GM12878 (cell line): ENCODE results near the gene THAP7. TPM values are rescaled to one million over a fixed set of nuclear protein-coding genes. Genes with fewer than 3 reads are reported as not detected.

Source experiments
- ATAC-seq: fragments of 200-7000 bp; cut with Tn5 transposase; 3 replicates; pipeline ENCODE4 v1.9.1; 2020; ENCODE audit warnings: mild to moderate bottlenecking, moderate library complexity
- BruUV-seq: library from RNA; stranded (reverse); fragments of 400-500 nt; replicated peaks from 2 replicates; lab custom pipeline; 2021; lab: Mats Ljungman, UMichigan
- CTCF ChIA-PET: fragments of 300-600 bp; sonication (Branson Sonifier 250); formaldehyde crosslinking; extraction: SDS; loops from one replicate; lab custom pipeline; 2021; ENCODE audit warnings: inconsistent platforms; lab: Yijun Ruan, JAX
- POLR2A ChIA-PET: fragments of 350-600 bp; formaldehyde crosslinking; extraction: SDS; loops from one replicate; lab custom pipeline; 2021; ENCODE audit warnings: inconsistent platforms; lab: Charles Lee
- RAD21 ChIA-PET: fragments of 300-600 bp; sonication (Branson Sonifier 250); formaldehyde crosslinking; loops from one replicate; lab custom pipeline; 2023; ENCODE audit warnings: antibody characterized with exemption; ENCODE audit not compliant: unreplicated experiment; lab: Charles Lee
- SMC1A ChIA-PET: fragments of 300-600 bp; sonication (Branson Sonifier 250); formaldehyde crosslinking; loops from one replicate; lab custom pipeline; 2023; ENCODE audit not compliant: unreplicated experiment, uncharacterized antibody; lab: Charles Lee
- DNase-seq: peaks from one replicate; pipeline ENCODE4 v3.0.0-alpha.2; 2011; ENCODE audit warnings: low read depth, low spot score
- FAIRE-seq: peaks from 3 replicates; lab custom pipeline; 2011; peaks lifted over from hg19 to GRCh38; lab: Jason Lieb, UNC
- H2AFZ ChIP-seq: 2 replicates; pipeline ENCODE4 v1.6.0; 2011; ENCODE audit warnings: low read depth, low read length, control low read depth; ENCODE audit not compliant: control insufficient read depth
- H3K27ac ChIP-seq: 2 replicates; pipeline ENCODE4 v1.5.1; 2011; ENCODE audit warnings: control low read depth; ENCODE audit not compliant: control insufficient read depth, insufficient read depth
- H3K27me3 ChIP-seq, 2 experiments: replicated peaks in 1 of 2; 2 replicates each; pipeline versions ENCODE4 v1.6.0 to v1.6.1; 2011; ENCODE audit warnings: low read length in 1 of 2; ENCODE audit not compliant: control insufficient read depth in 2 of 2, insufficient read depth in 2 of 2
- H3K36me3 ChIP-seq, 2 experiments: 2 replicates each; pipeline ENCODE4 v1.5.1; 2011; ENCODE audit warnings: low read length in 1 of 2; ENCODE audit not compliant: control insufficient read depth in 2 of 2, insufficient read depth in 2 of 2
- H3K4me1 ChIP-seq: 2 replicates; pipeline ENCODE4 v1.6.1; 2011; ENCODE audit warnings: mild to moderate bottlenecking, low read length, moderate library complexity, mixed read lengths; ENCODE audit not compliant: control insufficient read depth, insufficient read depth
- H3K4me2 ChIP-seq: 2 replicates; pipeline ENCODE4 v1.6.0; 2011; ENCODE audit warnings: control low read depth; ENCODE audit not compliant: control insufficient read depth, insufficient read depth
- H3K4me3 ChIP-seq: fragments of 200-600 bp; sonication (generic); 2 replicates; pipeline ENCODE4 v1.5.1; 2016
- H3K79me2 ChIP-seq: 2 replicates; pipeline ENCODE4 v1.6.0; 2011; ENCODE audit warnings: low read length; ENCODE audit not compliant: control insufficient read depth, insufficient read depth
- H3K9ac ChIP-seq: 2 replicates; pipeline ENCODE4 v1.8.0; 2011; ENCODE audit warnings: low read length, control low read depth, mixed read lengths; ENCODE audit not compliant: control insufficient read depth, insufficient read depth
- H3K9me3 ChIP-seq: replicated peaks from 3 replicates; pipeline ENCODE4 v1.5.1; 2011; ENCODE audit warnings: mild to moderate bottlenecking, low read length; ENCODE audit not compliant: control insufficient read depth, insufficient read depth
- H4K20me1 ChIP-seq: 2 replicates; pipeline ENCODE4 v1.6.0; 2011; ENCODE audit not compliant: control insufficient read depth, insufficient read depth
- BACH1 ChIP-seq: fragments of 450-650 bp; IDR thresholded peaks from 2 replicates; pipeline ENCODE4 v1.6.1; 2017; ENCODE audit warnings: mild to moderate bottlenecking, borderline replicate concordance
- GATAD2B ChIP-seq: fragments of 450-650 bp; conservative IDR thresholded peaks from 2 replicates; pipeline ENCODE4 v1.6.1; 2017; ENCODE audit warnings: low read depth, mild to moderate bottlenecking, moderate library complexity
- MEF2A ChIP-seq: IDR thresholded peaks from 2 replicates; pipeline ENCODE4 v1.6.1; 2011; ENCODE audit warnings: low read depth, mild to moderate bottlenecking, low read length, moderate library complexity; ENCODE audit not compliant: insufficient read depth
- NFYB ChIP-seq: IDR thresholded peaks from 2 replicates; pipeline ENCODE4 v1.6.1; 2011; ENCODE audit warnings: low read depth, mild to moderate bottlenecking, low read length, improper control_type of control experiment, moderate library complexity; ENCODE audit not compliant: insufficient read depth
- NR2C1 ChIP-seq: fragments of 450-650 bp; IDR thresholded peaks from 2 replicates; pipeline ENCODE4 v1.6.1; 2017; ENCODE audit warnings: antibody characterized with exemption, mild to moderate bottlenecking, moderate library complexity
- SUPT20H ChIP-seq: IDR thresholded peaks from 2 replicates; pipeline ENCODE4 v1.6.1; 2011; ENCODE audit warnings: low read depth, mild to moderate bottlenecking, low read length, moderate library complexity, borderline replicate concordance; ENCODE audit not compliant: control insufficient read depth
- ZBED1 ChIP-seq: IDR thresholded peaks from 2 replicates; pipeline ENCODE4 v1.6.1; 2016; ENCODE audit warnings: borderline replicate concordance
- ZNF24 ChIP-seq: fragments of 450-650 bp; IDR thresholded peaks from 2 replicates; pipeline ENCODE4 v1.6.1; 2017; ENCODE audit warnings: antibody characterized with exemption, mild to moderate bottlenecking
- WGBS: methylation state at CpG from one replicate; pipeline ENCODE4 v1.1.6; 2016; ENCODE audit warnings: low lambda C conversion rate; ENCODE audit not compliant: insufficient replicate concordance, insufficient coverage; ENCODE audit errors: missing lambda C conversion rate; 5-methylcytosine and 5-hydroxymethylcytosine counted together
- in situ Hi-C: fragments of 300-500 bp; cut with MboI; formaldehyde crosslinking; loops from 9 replicates; pipeline ENCODE4 v1.14.3; 2018; ENCODE audit warnings: mixed read lengths
- intact Hi-C: fragments of 100-400 bp; cut with micrococcal nuclease; formaldehyde crosslinking; loops from one replicate; pipeline ENCODE4 v1.14.2; 2022; ENCODE audit not compliant: unreplicated experiment
- polyA plus RNA-seq, 11 experiments: library from polyadenylated mRNA; depleted of rRNA in 4 of 11; unstranded in 6 of 11; stranded (reverse) in 5 of 11; fragments of >200 nt; fragmentation: Nextera tagmentation in 4 of 11; fragmentation: Illumina TruSeq in 1 of 11; extraction: Ambion mirVana in 4 of 11; extraction: Trizol in 1 of 11; gene quantifications; 1 replicate in 1 of 11; 2 replicates in 10 of 11; pipeline versions ENCODE4 v1.2.1 to v1.2.3, GENCODE V29; 2011 to 2016; ENCODE audit warnings: inconsistent platforms in 2 of 11, missing spikeins in 2 of 11, low read depth in 1 of 11
- total RNA-seq, 4 experiments: library from RNA; depleted of rRNA in 3 of 4; stranded (reverse); fragments of >200 nt in 3 of 4; fragmentation: Illumina TruSeq in 1 of 4; extraction: Trizol in 1 of 4; gene quantifications; 2 replicates each; pipeline versions ENCODE4 v1.2.1 to v1.2.3, GENCODE V29; 2013 to 2021
- TF ChIP-seq, protein P1 (sequence below): fragments of 450-650 bp; IDR thresholded peaks from 2 replicates; pipeline ENCODE4 v1.6.1; 2017; ENCODE audit warnings: mild to moderate bottlenecking, moderate library complexity

Gene THAP7
- total and polyA plus RNA-seq, 10 of the 15 experiments (the other 5 are each of a cell fraction or from before 2014, with no cell fraction given), result 0.66 to 58.3 (median 26.3) TPM

- Histone ChIP-seq H2AFZ (no peak overlapping the region), H3K9me3 (peaks cover 5% of the 10 kb centered on the region; the same call in 2 of the 3 replicates), H3K4me2 (peak overlapping the region; percentile 97), H3K27me3 (no peaks in the 10 kb centered on the region), H3K36me3 (no peaks in the 10 kb centered on the region), H4K20me1 (no peaks in the 10 kb centered on the region), H3K4me3 (peak overlapping the region; percentile 94), H3K4me1 (peaks cover 10% of the 10 kb centered on the region; the same call in 1 of the 2 replicates), H3K79me2 (peaks cover 16% of the 10 kb centered on the region), H3K27ac (no peak overlapping the region), H3K9ac (peak overlapping the region; percentile 95)
- BruUV-seq, result no TSS peak
- ATAC-seq (no peak), FAIRE-seq (peak; percentile 23), DNase-seq (no peak)
- in situ Hi-C loops, result no loop called here
- ChIA-PET CTCF (interaction anchor here (1.7 kb wide), 1 partner anchor 19 kb away, joined by 9 read pairs; the partner anchor contains the start of gene THAP7), POLR2A (interaction anchor here (1.9 kb wide), 1 partner anchor 19 kb away, joined by 9 read pairs; the partner anchor contains the start of gene THAP7), RAD21 (interaction anchor here (1.3 kb wide), 1 partner anchor 97 kb away, joined by 6 read pairs; no protein-coding TSS in a partner anchor), SMC1A (no interaction called here)
- WGBS, result 71% methylated on average over 5 of the region's 5 CpGs
- intact Hi-C loops, result no loop called here
- no peak for TF ChIP-seq BACH1
- TF ChIP-seq ZBED1, result no peak
- TF ChIP-seq, protein P1, sequence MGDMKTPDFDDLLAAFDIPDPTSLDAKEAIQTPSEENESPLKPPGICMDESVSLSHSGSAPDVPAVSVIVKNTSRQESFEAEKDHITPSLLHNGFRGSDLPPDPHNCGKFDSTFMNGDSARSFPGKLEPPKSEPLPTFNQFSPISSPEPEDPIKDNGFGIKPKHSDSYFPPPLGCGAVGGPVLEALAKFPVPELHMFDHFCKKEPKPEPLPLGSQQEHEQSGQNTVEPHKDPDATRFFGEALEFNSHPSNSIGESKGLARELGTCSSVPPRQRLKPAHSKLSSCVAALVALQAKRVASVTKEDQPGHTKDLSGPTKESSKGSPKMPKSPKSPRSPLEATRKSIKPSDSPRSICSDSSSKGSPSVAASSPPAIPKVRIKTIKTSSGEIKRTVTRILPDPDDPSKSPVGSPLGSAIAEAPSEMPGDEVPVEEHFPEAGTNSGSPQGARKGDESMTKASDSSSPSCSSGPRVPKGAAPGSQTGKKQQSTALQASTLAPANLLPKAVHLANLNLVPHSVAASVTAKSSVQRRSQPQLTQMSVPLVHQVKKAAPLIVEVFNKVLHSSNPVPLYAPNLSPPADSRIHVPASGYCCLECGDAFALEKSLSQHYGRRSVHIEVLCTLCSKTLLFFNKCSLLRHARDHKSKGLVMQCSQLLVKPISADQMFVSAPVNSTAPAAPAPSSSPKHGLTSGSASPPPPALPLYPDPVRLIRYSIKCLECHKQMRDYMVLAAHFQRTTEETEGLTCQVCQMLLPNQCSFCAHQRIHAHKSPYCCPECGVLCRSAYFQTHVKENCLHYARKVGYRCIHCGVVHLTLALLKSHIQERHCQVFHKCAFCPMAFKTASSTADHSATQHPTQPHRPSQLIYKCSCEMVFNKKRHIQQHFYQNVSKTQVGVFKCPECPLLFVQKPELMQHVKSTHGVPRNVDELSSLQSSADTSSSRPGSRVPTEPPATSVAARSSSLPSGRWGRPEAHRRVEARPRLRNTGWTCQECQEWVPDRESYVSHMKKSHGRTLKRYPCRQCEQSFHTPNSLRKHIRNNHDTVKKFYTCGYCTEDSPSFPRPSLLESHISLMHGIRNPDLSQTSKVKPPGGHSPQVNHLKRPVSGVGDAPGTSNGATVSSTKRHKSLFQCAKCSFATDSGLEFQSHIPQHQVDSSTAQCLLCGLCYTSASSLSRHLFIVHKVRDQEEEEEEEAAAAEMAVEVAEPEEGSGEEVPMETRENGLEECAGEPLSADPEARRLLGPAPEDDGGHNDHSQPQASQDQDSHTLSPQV, result no peak
- no peak for TF ChIP-seq NR2C1
- TF ChIP-seq ZNF24, result no peak
- TF ChIP-seq GATAD2B, result no peak
- no peak for TF ChIP-seq SUPT20H
- TF ChIP-seq NFYB, result no peak
- no peak for TF ChIP-seq MEF2A
These were observed 18.7 kb downstream of the THAP7 start for GRCh38 chr22:20983081-20983771.
